Suppressor macrophage (primary cell): Measurements from ENCODE around the gene CFAP57.

Source experiments
- DNase-seq, 4 experiments: peaks; one replicate each; pipeline ENCODE4 v3.0.0-alpha.2; 2020 to 2022

Gene CFAP57

GRCh38 chr1:43256675-43257570, 84.8 kb downstream of the CFAP57 start:
- no peak for DNase-seq

GRCh38 chr1:43258370-43258769, 86.2 kb downstream of the CFAP57 start:
- no peak for DNase-seq

GRCh38 chr1:43265431-43265830, 93.3 kb downstream of the CFAP57 start:
- DNase-seq: no peak

- DNase-seq: no peak
Measured at GRCh38 chr1:43266881-43267280, 94.8 kb downstream of the CFAP57 start.

- DNase-seq: no peak
Measured at GRCh38 chr1:43267291-43267805, 95.2 kb downstream of the CFAP57 start.

- DNase-seq: no peak
Measured at GRCh38 chr1:43267818-43268425, 95.8 kb downstream of the CFAP57 start.

DNA sequence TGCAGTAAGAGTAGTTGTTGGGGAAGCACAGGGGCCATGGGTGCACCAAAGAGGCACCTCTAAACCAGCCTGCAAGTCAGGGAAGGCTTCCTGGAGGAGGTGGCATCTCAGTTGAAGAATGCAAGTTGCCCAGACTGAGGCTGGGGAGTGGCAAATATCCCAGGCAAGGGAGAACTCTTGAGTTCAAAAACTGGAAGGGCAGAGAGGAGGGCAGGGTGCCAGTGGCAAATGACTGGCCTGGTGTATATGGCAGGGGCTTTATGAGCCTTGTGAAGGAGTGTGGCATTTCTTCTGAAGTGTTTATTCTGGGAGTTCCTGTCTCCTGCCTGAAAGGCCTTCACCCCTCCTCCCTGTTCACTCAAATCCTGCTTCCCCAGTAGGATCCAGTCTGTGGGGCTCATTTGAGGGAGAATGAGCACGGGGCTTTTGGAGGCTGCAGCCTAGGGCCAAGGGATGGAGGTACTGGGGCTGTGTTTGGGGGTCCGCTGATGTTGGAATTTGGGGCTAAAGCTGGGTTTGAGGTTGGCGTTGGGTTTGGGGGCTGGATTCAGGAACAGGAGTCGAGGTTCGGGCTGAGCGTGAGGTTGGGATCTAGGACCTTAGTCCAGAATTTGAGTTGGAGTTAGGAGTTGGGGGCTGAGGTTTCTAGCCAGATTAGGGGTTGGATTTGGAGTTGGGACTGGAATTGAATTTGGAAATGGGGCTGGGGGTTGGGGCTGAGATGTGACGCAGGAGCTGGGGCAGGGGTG, 97.7 kb downstream of the CFAP57 start, which contains the start of gene TMEM125:
TSS of gene TMEM125 (plus strand) at position 357 of the 749 bp plus-strand sequence. CDS start 2,740 bp downstream, outside the sequence.
- no peak for DNase-seq

DNA sequence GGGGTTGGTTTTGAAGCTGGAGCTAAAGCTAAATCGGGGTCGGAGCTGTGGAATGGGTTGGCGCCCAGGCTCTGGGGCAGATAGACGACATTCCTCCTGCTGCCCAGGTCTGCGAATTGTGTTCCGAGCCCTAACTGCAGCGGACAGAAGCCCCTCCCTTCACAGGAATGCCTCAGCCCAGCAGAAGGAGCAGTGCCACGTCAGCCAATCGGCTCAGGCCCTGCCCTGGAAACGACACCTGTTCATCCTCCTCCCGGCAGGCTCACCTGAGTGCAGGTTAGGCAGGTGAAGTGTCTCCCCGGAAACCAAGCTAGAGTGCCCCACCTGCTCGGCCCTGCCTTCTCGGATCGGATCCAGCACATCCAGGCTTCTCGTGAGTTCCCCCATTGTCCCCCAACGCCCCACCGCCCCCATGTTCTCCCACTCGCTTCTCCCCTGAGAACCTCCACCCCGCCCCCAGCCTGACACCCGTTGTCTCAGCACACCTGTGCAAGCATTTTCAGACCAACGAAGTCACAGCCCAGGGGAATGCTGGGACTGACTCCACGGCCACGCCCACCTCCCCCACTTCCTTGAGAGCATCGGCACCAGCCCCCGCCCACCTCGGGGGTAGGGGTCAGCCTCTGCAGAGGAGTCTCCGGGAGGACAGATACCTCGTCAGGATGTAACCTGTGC, 98.4 kb downstream of the CFAP57 start:
- peak in 2 of 4 experiments; percentile 20 for DNase-seq

- DNase-seq: peak in 2 of 4 experiments; percentile 7 to 26
Measured at GRCh38 chr1:43271186-43272118, 99.3 kb downstream of the CFAP57 start.

GRCh38 chr1:43272161-43272560, 100.0 kb downstream of the CFAP57 start:
- DNase-seq: no peak

- DNase-seq: no peak
Measured at GRCh38 chr1:43272576-43273571, 100.7 kb downstream of the CFAP57 start.

GRCh38 chr1:43273708-43274107, 101.6 kb downstream of the CFAP57 start:
- DNase-seq: no peak

- peak; percentile 39 to 73 (median 65) for DNase-seq
Measured at GRCh38 chr1:43274125-43274803, 102.1 kb downstream of the CFAP57 start.

GRCh38 chr1:43274804-43275180, 102.7 kb downstream of the CFAP57 start:
- DNase-seq: no peak

DNA sequence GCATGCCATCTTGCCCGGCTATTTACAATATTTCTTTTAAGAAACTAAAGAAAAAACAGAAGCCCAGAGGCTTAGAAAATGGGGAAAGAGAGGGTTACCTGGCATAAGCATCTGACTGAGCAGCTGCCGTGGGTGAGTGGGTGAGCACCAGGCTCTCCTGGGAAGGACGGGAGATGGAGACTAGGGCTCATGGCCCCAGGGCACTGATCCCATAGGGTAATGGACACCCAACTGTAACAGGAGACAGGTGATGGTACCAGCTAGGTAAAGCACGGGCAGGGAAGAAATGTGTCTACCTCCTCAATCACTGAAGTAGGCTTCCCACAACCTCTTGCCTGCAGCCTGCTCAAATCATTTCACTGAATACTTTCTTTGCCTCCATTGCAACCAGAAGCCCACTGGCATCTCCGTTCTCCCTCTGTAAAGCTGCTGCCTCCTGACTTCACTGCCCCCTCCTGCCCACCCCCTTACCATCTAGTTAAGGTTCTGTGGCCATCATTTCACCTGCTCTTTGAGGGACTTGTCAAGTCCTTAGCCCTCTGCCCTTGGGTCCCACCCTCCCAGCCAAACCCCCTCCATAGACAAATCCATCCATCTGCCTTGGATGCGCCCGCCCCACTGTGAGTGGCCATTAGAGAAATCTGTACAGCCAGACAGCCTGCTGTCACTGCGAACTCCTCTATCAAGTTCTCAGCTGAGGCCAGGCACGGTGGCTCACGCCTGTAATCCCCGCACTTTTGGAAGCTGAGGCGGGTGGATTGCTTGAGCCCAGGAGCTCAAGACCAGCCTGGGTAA, 103.9 kb downstream of the CFAP57 start:
- DNase-seq: no peak

DNA sequence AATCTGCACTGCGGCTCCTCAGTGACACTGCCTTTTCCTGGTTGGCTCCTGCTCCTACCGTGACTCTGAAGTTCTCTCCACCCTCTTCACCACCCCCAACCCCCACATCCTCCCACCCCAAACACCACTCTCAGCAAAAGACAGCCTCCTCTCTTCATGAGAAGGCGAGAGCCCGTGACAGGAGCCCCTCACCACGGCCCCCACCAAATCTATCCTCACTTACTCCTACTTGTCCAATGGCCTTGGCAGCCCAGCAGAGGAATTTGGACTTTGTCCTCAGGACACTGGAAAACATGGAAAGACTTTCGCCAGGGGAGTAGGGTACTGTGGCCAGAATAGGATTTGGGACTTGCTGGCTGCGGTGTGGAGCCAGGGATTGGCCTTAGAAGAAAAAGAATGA, 104.5 kb downstream of the CFAP57 start:
- DNase-seq: no peak

DNA sequence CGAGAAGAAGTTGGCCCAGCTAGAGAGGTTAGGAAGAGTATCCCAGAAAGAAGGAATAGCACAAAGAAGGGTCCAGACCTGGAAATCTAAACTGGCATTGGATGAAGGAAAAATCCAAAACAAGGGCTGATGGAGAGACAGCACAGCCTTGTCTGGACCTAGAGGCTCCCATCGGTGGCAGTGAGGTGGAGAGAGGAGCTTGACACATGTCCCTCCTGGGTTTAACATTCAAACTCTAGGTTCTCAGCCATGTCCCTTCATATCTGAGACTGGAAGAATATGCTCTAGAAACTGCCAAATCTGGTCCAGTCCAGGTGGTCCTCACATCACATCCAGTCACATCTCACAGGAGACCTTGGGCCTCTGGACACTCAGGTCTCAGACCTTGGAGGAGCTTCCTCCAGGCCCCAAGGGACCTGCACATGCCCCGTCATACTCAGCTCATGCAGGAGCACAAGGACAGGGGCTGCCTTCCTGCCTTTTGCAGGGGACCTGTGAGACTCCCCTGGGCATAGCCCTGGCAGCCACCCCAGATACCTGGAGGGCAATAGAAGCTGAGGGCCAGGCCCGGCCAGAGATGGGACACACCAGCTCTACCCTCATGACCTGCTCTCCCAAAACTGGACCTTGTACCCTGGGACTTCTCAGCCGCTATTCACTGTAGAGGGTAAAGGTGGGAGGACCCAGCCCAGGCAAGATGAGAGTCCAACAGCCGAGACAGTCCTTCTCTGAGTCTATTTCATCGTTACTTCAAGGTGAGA, 105.2 kb downstream of the CFAP57 start:
- DNase-seq: no peak

GRCh38 chr1:43279161-43279560, 107.0 kb downstream of the CFAP57 start:
- no peak for DNase-seq
